ENCODE measurements around the gene TMUB1. TPM values are rescaled to one million over a fixed set of nuclear protein-coding genes. Genes with fewer than 3 reads are reported as not detected.

The TMUB1 gene
- total RNA-seq, 2 donors from 2014 or later, result 67.3 to 68.5 TPM

- Mint-ChIP-seq H3K36me3 (ENCODE audit: insufficient read depth in 2 of 2) (peaks cover 0 to 1% of the 10 kb centered on the region in 2 donors), H3K4me1 (ENCODE audit: low read depth) (no peaks in the 10 kb centered on the region), H3K27ac (no peak overlapping the region), H3K4me3 (no peak overlapping the region), H3K27me3 (ENCODE audit: low read depth) (no peaks in the 10 kb centered on the region), H3K9me3 (no peaks in the 10 kb centered on the region)
- no peak for ATAC-seq (replicated peaks in 1 of 2)
- DNase-seq, result no peak
Measured at GRCh38 chr7:151071032-151071866, 12.0 kb downstream of the TMUB1 start.

DNA sequence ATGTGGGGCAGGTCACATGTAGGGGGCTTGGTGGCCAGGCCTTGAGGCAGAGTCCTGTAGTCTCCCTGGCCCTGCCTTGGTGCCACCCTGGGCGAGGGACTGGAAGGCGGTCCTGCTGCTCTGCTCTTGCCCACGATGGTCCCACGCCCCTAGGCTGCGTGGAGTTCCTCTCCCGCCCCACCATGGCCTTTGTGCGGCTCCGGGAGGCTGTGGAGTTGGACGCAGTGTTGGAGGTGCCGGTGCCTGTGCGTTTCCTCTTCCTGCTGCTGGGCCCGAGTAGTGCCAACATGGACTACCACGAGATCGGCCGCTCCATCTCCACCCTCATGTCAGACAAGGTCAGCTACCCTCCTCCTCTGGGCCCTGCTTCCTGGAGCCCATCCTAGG lies 12.7 kb downstream of the TMUB1 start:
- no peaks in the 10 kb centered on the region for H3K27me3 Mint-ChIP-seq (ENCODE audit: low read depth)
- no peak overlapping the region for H3K4me3 Mint-ChIP-seq
- no peaks in the 10 kb centered on the region for H3K9me3 Mint-ChIP-seq
- no peak for ATAC-seq (replicated peaks in 1 of 2)
- no peak overlapping the region for H3K27ac Mint-ChIP-seq
- DNase-seq, result no peak
- peaks cover 0 to 1% of the 10 kb centered on the region in 2 donors for H3K36me3 Mint-ChIP-seq (ENCODE audit: insufficient read depth in 2 of 2)
- no peaks in the 10 kb centered on the region for H3K4me1 Mint-ChIP-seq (ENCODE audit: low read depth)

DNA sequence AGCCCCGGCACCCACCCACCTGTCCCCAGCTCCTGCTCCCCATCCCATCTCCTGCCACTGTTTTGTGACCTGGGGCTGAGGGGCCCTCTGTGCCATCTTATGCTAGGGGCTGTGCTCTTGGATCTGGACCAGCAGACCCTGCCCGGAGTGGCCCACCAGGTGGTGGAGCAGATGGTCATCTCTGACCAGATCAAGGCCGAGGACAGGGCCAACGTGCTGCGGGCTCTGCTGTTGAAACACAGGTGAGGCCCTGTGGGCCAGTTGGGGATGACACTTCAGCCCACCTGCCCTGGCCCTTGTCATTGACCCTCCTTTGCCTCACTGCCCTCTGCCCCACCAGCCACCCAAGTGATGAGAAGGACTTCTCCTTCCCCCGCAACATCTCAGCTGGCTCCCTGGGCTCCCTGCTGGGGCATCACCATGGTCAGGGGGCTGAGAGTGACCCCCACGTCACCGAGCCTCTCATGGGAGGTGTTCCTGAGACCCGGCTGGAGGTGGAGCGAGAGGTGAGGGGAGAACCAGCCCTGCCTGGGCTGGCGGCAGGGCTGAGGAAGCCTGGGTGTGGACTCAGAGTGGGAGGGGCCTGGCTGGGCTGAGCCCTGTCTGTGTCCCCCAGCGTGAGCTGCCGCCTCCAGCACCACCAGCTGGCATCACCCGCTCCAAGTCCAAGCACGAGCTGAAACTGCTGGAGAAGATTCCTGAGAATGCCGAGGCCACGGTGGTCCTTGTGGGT lies 13.3 kb downstream of the TMUB1 start:
- H3K4me1 Mint-ChIP-seq (ENCODE audit: low read depth), result no peaks in the 10 kb centered on the region
- H3K27me3 Mint-ChIP-seq (ENCODE audit: low read depth), result no peaks in the 10 kb centered on the region
- ATAC-seq (replicated peaks in 1 of 2) (no peak), DNase-seq (no peak)
- H3K36me3 Mint-ChIP-seq (ENCODE audit: insufficient read depth in 2 of 2), result peaks cover 1 to 3% of the 10 kb centered on the region in 2 donors
- H3K9me3 Mint-ChIP-seq, result no peaks in the 10 kb centered on the region
- no peak overlapping the region for H3K27ac Mint-ChIP-seq
- H3K4me3 Mint-ChIP-seq, result no peak overlapping the region

GRCh38 chr7:151068069-151068773 lies 15.1 kb downstream of the TMUB1 start:
- Mint-ChIP-seq H3K4me1 (ENCODE audit: low read depth) (no peaks in the 10 kb centered on the region), H3K4me3 (no peak overlapping the region), H3K36me3 (ENCODE audit: insufficient read depth in 2 of 2) (peaks cover 1 to 3% of the 10 kb centered on the region in 2 donors), H3K27me3 (ENCODE audit: low read depth) (no peaks in the 10 kb centered on the region), H3K9me3 (no peaks in the 10 kb centered on the region), H3K27ac (no peak overlapping the region)
- DNase-seq (no peak), ATAC-seq (replicated peaks in 1 of 2) (no peak)

DNA sequence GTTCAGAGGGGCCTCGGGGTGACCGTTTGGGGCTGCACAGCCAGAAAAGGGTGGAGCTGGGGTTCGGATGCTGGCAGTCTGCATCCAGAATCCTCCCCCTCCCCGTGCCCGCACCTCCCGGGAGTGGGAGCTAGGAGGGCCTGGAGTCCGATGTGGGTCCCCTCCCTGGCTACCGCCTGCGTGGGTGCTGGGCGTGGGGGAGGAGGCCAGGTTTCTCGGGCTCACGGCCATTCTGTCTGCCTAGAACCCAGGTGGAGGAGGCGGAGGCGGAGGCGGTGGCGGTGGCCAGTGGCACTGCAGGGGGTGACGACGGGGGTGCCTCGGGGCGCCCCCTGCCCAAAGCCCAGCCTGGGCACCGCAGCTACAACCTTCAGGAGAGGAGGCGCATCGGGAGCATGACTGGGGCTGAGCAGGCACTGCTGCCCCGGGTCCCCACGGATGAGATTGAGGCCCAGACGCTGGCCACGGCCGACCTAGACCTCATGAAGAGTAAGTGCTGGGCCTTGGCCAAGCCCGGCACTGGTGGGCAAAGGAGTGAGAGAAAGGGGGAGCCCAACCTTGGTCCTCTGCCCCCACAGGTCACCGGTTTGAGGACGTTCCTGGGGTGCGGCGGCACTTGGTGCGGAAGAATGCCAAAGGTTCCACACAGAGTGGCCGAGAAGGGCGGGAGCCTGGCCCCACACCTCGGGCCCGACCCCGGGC lies 16.9 kb downstream of the TMUB1 start:
- no peak for DNase-seq
- Mint-ChIP-seq H3K9me3 (no peaks in the 10 kb centered on the region), H3K36me3 (ENCODE audit: insufficient read depth in 2 of 2) (peaks cover 1 to 3% of the 10 kb centered on the region in 2 donors), H3K4me3 (no peak overlapping the region), H3K4me1 (ENCODE audit: low read depth) (peaks cover 6% of the 10 kb centered on the region), H3K27me3 (ENCODE audit: low read depth) (no peaks in the 10 kb centered on the region), H3K27ac (no peak overlapping the region)
- no peak for ATAC-seq (replicated peaks in 1 of 2)

DNA sequence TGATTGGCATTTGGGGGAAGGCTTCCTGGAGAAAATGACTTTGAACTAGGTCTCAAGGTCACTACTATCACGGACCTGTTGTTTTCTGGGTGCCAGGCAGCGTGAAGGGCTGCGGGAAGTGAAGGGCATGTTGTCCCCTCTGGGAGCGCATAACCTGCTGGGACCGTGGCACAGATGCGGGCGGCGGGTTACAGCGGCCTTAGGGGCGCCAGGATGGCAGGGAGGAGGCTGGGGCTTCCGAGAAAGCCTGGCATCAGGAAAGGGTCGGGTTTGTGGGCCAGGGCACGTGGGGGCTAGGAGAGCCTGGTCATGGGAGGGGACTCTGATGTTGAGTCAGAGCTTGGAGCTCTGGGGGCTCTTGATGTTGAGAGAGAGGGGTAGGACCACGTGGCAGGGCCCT lies 17.8 kb downstream of the TMUB1 start:
- no peaks in the 10 kb centered on the region for H3K27me3 Mint-ChIP-seq (ENCODE audit: low read depth)
- H3K36me3 Mint-ChIP-seq (ENCODE audit: insufficient read depth in 2 of 2), result peaks cover 1 to 3% of the 10 kb centered on the region in 2 donors
- H3K4me1 Mint-ChIP-seq (ENCODE audit: low read depth), result peaks cover 15% of the 10 kb centered on the region
- H3K27ac Mint-ChIP-seq, result no peak overlapping the region
- ATAC-seq (replicated peaks in 1 of 2), result no peak
- H3K9me3 Mint-ChIP-seq, result no peaks in the 10 kb centered on the region
- H3K4me3 Mint-ChIP-seq, result no peak overlapping the region
- DNase-seq, result no peak

GRCh38 chr7:151064993-151065392 lies 18.3 kb downstream of the TMUB1 start:
- Mint-ChIP-seq H3K27me3 (ENCODE audit: low read depth) (no peaks in the 10 kb centered on the region), H3K4me3 (no peak overlapping the region), H3K9me3 (no peaks in the 10 kb centered on the region), H3K36me3 (ENCODE audit: insufficient read depth in 2 of 2) (peaks cover 1 to 3% of the 10 kb centered on the region in 2 donors), H3K27ac (no peak overlapping the region), H3K4me1 (ENCODE audit: low read depth) (peaks cover 16% of the 10 kb centered on the region)
- ATAC-seq (replicated peaks in 1 of 2), result no peak
- DNase-seq, result no peak

DNA sequence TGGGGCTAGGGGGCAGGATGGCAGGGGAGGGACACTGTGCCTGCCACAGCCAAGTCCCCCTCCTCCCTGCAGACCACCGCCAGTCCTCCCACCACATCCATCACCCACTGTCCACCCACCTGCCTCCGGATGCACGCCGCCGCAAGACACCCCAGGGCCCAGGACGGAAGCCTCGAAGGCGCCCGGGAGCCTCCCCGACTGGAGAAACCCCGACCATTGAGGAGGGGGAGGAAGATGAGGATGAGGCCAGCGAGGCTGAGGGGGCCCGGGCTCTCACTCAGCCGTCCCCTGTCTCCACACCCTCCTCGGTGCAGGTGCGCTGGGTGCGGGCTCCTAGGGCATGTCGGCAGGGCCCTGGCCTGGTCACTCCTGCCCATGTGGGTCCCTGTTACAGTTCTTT lies 18.8 kb downstream of the TMUB1 start:
- DNase-seq (no peak), ATAC-seq (replicated peaks in 1 of 2) (no peak)
- no peak overlapping the region for H3K27ac Mint-ChIP-seq
- H3K9me3 Mint-ChIP-seq, result no peaks in the 10 kb centered on the region
- peaks cover 16% of the 10 kb centered on the region for H3K4me1 Mint-ChIP-seq (ENCODE audit: low read depth)
- H3K27me3 Mint-ChIP-seq (ENCODE audit: low read depth), result no peaks in the 10 kb centered on the region
- H3K4me3 Mint-ChIP-seq, result no peak overlapping the region
- H3K36me3 Mint-ChIP-seq (ENCODE audit: insufficient read depth in 2 of 2), result peaks cover 1 to 3% of the 10 kb centered on the region in 2 donors

DNA sequence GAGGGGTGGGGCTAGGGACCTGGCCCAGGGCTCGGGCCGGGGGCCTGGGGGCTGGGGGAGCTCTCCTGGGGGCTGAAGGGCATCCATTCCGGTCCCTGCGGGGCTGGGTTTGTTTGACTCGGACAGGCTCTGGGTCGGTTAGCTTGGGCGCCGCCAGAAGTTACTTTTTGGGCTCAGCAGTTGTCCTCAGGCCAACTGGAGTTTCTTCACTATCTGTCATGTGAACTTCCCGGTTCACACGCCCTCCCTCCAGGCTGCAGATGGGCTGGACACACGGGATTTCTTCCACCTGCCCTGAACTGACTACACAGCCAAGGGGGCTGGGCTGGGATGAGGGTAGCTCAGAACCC lies 20.1 kb downstream of the TMUB1 start:
- H3K4me3 Mint-ChIP-seq, result no peak overlapping the region
- ATAC-seq (replicated peaks in 1 of 2) (no peak), DNase-seq (no peak)
- H3K36me3 Mint-ChIP-seq (ENCODE audit: insufficient read depth in 2 of 2), result peaks cover 0 to 5% of the 10 kb centered on the region in 2 donors
- no peak overlapping the region for H3K27ac Mint-ChIP-seq
- H3K4me1 Mint-ChIP-seq (ENCODE audit: low read depth), result peaks cover 27% of the 10 kb centered on the region
- H3K9me3 Mint-ChIP-seq, result no peaks in the 10 kb centered on the region
- H3K27me3 Mint-ChIP-seq (ENCODE audit: low read depth), result no peaks in the 10 kb centered on the region

- no peak for ATAC-seq (replicated peaks in 1 of 2)
- no peak overlapping the region for H3K4me3 Mint-ChIP-seq
- H3K9me3 Mint-ChIP-seq, result no peaks in the 10 kb centered on the region
- H3K4me1 Mint-ChIP-seq (ENCODE audit: low read depth), result peaks cover 28% of the 10 kb centered on the region
- no peaks in the 10 kb centered on the region for H3K27me3 Mint-ChIP-seq (ENCODE audit: low read depth)
- no peak for DNase-seq
- peaks cover 0 to 5% of the 10 kb centered on the region in 2 donors for H3K36me3 Mint-ChIP-seq (ENCODE audit: insufficient read depth in 2 of 2)
- no peak overlapping the region for H3K27ac Mint-ChIP-seq
Measured at GRCh38 chr7:151062399-151063211, 20.7 kb downstream of the TMUB1 start.

DNA sequence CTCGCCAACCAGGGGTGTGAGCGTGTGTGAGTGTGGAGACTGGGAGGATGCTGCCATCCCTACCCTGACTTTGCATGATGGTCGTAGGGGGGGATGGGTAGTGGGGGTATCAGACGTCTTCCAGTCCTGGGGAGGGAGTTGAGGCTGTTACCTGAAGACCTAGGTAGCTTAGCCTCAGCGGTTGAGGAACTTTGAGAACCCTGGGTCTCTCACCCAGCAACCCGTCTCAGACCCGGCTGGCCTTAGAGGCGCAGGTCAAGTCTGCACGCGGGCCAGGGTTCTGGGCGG lies 21.2 kb downstream of the TMUB1 start:
- ATAC-seq (replicated peaks in 1 of 2), result no peak
- no peak overlapping the region for H3K27ac Mint-ChIP-seq

More for the DNA sequence above, 21.2 kb downstream of the TMUB1 start:
- Mint-ChIP-seq H3K4me1 (ENCODE audit: low read depth) (peaks cover 33% of the 10 kb centered on the region), H3K27me3 (ENCODE audit: low read depth) (no peaks in the 10 kb centered on the region), H3K4me3 (peak overlapping the region in 1 of 2 donors; percentile 98), H3K9me3 (no peaks in the 10 kb centered on the region), H3K36me3 (ENCODE audit: insufficient read depth in 2 of 2) (peaks cover 0 to 5% of the 10 kb centered on the region in 2 donors)
- no peak for DNase-seq

All from activated T-cell treated with anti-CD3 and anti-CD28 coated beads, Interleukin-2, amount 50 U/mL, for 72 hours (primary cell).